Measurements from ENCODE around the gene SLC48A1. TPM values are rescaled to one million over a fixed set of nuclear protein-coding genes. Genes with fewer than 3 reads are reported as not detected.

Gene SLC48A1
- total and polyA plus RNA-seq, 2 donors (not counting 1 experiment from before 2014, with no cell fraction given), result 9.0 to 18.7 TPM

DNA sequence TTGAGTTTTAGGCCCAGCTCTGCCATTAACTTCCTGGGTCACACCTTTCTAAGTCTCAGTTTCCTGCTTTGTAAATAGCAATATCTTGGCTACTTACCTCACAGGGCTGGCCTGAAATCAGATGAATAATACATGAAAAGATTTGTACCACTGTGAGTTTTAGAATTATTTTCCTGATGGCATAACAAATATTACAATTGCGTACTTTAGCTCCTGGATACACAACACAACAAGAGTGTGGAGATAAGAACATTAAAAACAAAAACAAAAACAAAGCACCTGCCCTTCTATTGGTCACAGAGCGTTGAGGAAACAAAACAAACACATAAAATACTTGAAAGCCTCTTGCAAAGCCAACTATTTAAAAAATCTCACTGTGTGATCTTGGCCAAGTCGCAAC, 51.6 kb downstream of the SLC48A1 start:
- H2AFZ ChIP-seq (ENCODE audit: low read length), result no peak overlapping the region

DNA sequence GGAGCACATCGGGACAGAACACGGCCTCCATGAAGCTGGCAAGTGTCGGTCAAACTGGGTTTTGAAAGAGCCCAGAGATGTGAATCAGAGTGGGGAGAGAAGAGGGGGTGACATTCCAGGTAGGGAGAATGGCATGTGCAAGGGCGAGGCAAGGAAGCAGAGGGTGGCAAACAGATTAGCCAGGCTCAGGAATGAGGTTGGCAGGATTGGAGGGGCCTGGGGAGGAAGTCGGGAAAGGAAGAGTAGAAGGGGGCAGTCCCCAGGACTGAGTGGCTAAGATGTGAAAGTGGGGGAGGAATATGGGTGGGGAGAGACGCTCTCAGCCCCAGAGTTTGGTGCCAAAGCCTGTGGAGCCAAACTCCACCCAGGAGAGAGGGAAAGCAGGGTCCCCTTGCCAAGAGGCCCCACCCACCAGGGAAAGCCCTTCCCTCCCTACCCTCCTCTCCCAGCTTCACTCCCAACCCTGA, 52.2 kb downstream of the SLC48A1 start:
- H3K9ac ChIP-seq (ENCODE audit: insufficient read depth, low read length), result no peak overlapping the region
- H3K36me3 ChIP-seq (ENCODE audit: control insufficient read depth, insufficient read depth, low read length), result no peaks in the 10 kb centered on the region
- TF ChIP-seq EZH2 (IDR thresholded peaks at IDR 0.05; ENCODE audit: low read length, missing control alignments), result no peak
- TF ChIP-seq, protein P1, sequence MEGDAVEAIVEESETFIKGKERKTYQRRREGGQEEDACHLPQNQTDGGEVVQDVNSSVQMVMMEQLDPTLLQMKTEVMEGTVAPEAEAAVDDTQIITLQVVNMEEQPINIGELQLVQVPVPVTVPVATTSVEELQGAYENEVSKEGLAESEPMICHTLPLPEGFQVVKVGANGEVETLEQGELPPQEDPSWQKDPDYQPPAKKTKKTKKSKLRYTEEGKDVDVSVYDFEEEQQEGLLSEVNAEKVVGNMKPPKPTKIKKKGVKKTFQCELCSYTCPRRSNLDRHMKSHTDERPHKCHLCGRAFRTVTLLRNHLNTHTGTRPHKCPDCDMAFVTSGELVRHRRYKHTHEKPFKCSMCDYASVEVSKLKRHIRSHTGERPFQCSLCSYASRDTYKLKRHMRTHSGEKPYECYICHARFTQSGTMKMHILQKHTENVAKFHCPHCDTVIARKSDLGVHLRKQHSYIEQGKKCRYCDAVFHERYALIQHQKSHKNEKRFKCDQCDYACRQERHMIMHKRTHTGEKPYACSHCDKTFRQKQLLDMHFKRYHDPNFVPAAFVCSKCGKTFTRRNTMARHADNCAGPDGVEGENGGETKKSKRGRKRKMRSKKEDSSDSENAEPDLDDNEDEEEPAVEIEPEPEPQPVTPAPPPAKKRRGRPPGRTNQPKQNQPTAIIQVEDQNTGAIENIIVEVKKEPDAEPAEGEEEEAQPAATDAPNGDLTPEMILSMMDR (conservative IDR thresholded peaks at IDR 0.05 in 1 of 2, IDR thresholded peaks at IDR 0.05 in 1 of 2; ENCODE audit: low read depth in 1 of 2, low read length in 2 of 2), result no peak
- H3K79me2 ChIP-seq (ENCODE audit: control insufficient read depth, insufficient read depth, low read length), result peaks cover 2% of the 10 kb centered on the region
- H3K4me2 ChIP-seq (ENCODE audit: extremely low read depth, insufficient read depth, low read length), result no peak overlapping the region
- no peaks in the 10 kb centered on the region for H4K20me1 ChIP-seq (ENCODE audit: control insufficient read depth, extremely low read depth, insufficient read depth, low read length)
- no peaks in the 10 kb centered on the region for H3K27me3 ChIP-seq (ENCODE audit: control insufficient read depth, insufficient read depth, low read length)
- no peak for DNase-seq (ENCODE audit: low read depth in 2 of 2)
- no peak overlapping the region for H3K4me3 ChIP-seq (replicated peaks in 1 of 4; ENCODE audit: control extremely low read depth in 1 of 4, insufficient read depth in 1 of 4, low read depth in 3 of 4, low read length in 4 of 4)
- peaks cover 25% of the 10 kb centered on the region for H3K4me1 ChIP-seq (ENCODE audit: control insufficient read depth, extremely low read depth, insufficient read depth, low read length)
- no peaks in the 10 kb centered on the region for H3K9me3 ChIP-seq (ENCODE audit: control insufficient read depth, insufficient read depth, low read depth, low read length)
- no peak overlapping the region for H3K27ac ChIP-seq (ENCODE audit: insufficient read depth, low read length)
- H2AFZ ChIP-seq (ENCODE audit: low read length), result no peak overlapping the region

More for the DNA sequence above, 51.6 kb downstream of the SLC48A1 start:
- Histone ChIP-seq H3K9me3 (ENCODE audit: control insufficient read depth, insufficient read depth, low read depth, low read length) (no peaks in the 10 kb centered on the region), H3K4me1 (ENCODE audit: control insufficient read depth, extremely low read depth, insufficient read depth, low read length) (peaks cover 24% of the 10 kb centered on the region), H3K4me2 (ENCODE audit: extremely low read depth, insufficient read depth, low read length) (no peak overlapping the region), H3K27me3 (ENCODE audit: control insufficient read depth, insufficient read depth, low read length) (no peaks in the 10 kb centered on the region), H4K20me1 (ENCODE audit: control insufficient read depth, extremely low read depth, insufficient read depth, low read length) (no peaks in the 10 kb centered on the region), H3K9ac (ENCODE audit: insufficient read depth, low read length) (no peak overlapping the region), H3K79me2 (ENCODE audit: control insufficient read depth, insufficient read depth, low read length) (peaks cover 5% of the 10 kb centered on the region), H3K4me3 (replicated peaks in 1 of 4; ENCODE audit: control extremely low read depth in 1 of 4, insufficient read depth in 1 of 4, low read depth in 3 of 4, low read length in 4 of 4) (no peak overlapping the region), H3K36me3 (ENCODE audit: control insufficient read depth, insufficient read depth, low read length) (no peaks in the 10 kb centered on the region), H3K27ac (ENCODE audit: insufficient read depth, low read length) (no peak overlapping the region)
- DNase-seq (ENCODE audit: low read depth in 2 of 2), result no peak
- TF ChIP-seq, protein P1 (conservative IDR thresholded peaks at IDR 0.05 in 1 of 2, IDR thresholded peaks at IDR 0.05 in 1 of 2; ENCODE audit: low read depth in 1 of 2, low read length in 2 of 2), result no peak

DNA sequence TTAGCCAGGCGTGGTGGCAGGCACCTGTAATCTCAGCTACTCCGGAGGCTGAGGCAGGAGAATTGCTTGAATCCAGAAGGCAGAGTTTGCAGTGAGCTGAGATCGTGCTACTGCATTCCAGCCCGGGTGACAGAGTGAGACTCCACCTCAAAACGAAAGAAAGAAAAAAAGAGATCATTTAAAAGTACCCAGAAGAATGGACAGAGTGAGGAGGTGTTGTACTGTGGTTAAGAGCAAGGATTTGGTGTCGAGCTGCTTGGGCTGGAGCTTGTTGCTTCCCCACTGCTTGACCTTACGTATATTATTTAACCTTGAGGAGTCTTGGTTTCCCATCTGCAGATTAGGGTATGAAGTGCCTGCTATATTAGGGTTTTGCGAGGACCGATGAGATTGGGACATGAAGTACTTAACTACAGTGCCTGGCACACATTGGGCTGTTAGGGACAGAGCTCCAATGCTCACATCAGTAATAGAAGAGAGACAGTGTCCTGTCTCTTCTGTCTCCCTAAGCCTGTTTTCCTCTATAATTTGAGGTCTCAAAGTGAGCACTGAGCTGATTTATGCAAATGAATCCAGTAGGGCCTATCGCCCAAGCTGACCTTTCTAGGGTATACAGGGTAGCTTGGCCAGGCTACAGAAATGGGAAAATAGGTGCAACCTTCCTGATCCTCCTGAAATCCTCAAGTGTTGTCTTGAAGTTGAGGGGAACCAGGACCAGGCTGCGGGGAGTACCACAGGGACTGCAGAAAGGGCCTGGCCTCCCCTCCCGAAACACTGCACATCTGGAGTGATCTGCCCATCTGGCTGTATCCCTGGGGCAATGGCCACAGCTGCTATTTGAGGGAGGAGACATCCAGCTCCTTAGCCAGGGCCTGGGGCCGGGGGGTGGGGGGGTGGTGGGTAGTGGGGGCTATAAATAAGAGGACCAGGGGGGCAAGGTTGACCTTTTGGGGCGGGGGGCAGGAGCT, 55.3 kb downstream of the SLC48A1 start:
- H3K4me2 ChIP-seq (ENCODE audit: extremely low read depth, insufficient read depth, low read length), result peak overlapping the region; percentile 17

More for the DNA sequence above, 55.3 kb downstream of the SLC48A1 start:
- H4K20me1 ChIP-seq (ENCODE audit: control insufficient read depth, extremely low read depth, insufficient read depth, low read length), result no peaks in the 10 kb centered on the region
- H3K9me3 ChIP-seq (ENCODE audit: control insufficient read depth, insufficient read depth, low read depth, low read length), result no peaks in the 10 kb centered on the region
- H3K27ac ChIP-seq (ENCODE audit: insufficient read depth, low read length), result no peak overlapping the region
- H3K4me1 ChIP-seq (ENCODE audit: control insufficient read depth, extremely low read depth, insufficient read depth, low read length), result peaks cover 9% of the 10 kb centered on the region
- no peak for DNase-seq (ENCODE audit: low read depth in 2 of 2)
- H3K4me3 ChIP-seq (replicated peaks in 1 of 4; ENCODE audit: control extremely low read depth in 1 of 4, insufficient read depth in 1 of 4, low read depth in 3 of 4, low read length in 4 of 4), result no peak overlapping the region
- H3K27me3 ChIP-seq (ENCODE audit: control insufficient read depth, insufficient read depth, low read length), result no peaks in the 10 kb centered on the region
- no peaks in the 10 kb centered on the region for H3K36me3 ChIP-seq (ENCODE audit: control insufficient read depth, insufficient read depth, low read length)
- H3K9ac ChIP-seq (ENCODE audit: insufficient read depth, low read length), result no peak overlapping the region
- no peaks in the 10 kb centered on the region for H3K79me2 ChIP-seq (ENCODE audit: control insufficient read depth, insufficient read depth, low read length)
- no peak overlapping the region for H2AFZ ChIP-seq (ENCODE audit: low read length)
- no peak for TF ChIP-seq EZH2 (IDR thresholded peaks at IDR 0.05; ENCODE audit: low read length, missing control alignments)
- TF ChIP-seq, protein P1 (conservative IDR thresholded peaks at IDR 0.05 in 1 of 2, IDR thresholded peaks at IDR 0.05 in 1 of 2; ENCODE audit: low read depth in 1 of 2, low read length in 2 of 2), result no peak
